ENCODE results near the gene PPP3CA.

The PPP3CA gene

GRCh38 chr4:101331017-101331416 lies 16.3 kb downstream of the PPP3CA start:
- no peak for DNase-seq (ENCODE audit: low read depth)

GRCh38 chr4:101329592-101329991 lies 17.7 kb downstream of the PPP3CA start:
- no peak for DNase-seq (ENCODE audit: low read depth)

DNA sequence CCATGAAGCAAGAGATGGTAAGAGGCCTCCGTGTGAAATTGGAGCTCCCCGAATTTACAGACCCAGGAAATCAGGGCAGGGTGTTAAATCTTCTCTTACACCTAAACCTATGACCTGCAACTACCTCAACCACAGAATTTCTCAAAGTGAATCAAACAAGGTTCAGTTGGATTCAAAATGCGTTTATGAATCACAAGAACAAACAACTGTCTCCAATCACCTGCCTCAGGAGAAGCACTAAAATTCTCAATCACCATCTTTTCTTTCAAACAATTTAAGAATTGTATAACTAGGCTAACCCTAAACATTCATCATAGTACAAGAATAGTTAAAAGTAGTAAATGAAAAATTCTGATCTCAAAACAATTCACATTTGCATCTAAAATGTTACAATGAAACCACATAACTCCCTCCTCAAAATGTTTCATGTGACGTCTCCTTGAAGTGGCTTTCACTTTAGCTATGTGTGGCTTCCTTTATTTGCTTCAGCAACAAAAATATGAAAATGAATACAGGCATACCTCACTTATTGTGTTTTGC lies 19.2 kb downstream of the PPP3CA start:
- DNase-seq (ENCODE audit: low read depth) = no peak

DNA sequence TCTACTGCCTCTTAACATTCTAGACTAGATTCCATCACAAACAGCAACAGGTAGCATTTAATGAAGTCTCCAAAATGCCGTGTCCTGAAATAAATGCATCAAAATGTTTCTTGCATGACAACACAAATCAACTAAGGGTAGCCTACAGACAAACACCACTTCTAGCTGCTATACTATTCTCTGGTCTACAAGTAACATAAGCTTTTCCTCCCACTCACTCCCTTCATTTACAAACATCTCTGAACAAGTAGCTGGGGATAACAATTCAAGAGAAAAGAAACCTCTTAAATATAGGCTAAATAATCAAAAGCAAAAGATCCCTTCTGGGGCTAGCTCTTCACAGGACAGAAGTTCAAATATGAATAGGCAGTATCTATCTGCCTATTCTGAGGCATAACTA lies 20.8 kb downstream of the PPP3CA start:
- DNase-seq (ENCODE audit: low read depth) = no peak

DNA sequence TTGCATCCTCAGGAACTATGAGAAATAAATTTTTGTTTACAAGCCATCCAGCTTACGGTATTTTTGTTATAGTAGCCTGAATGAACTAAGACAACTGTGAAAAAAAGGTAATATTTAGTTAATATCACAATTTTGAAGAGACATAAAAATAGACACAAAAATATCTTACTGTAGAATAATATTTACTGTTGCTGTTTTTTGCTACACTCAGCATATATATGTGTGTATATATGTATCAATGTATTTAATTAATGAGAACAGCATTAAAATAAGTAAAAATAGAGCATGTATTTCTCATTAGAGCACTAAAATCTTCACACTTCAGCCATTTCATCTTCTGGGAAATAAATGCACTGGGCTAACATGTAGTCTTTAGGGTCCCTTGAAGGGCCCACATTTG lies 24.6 kb downstream of the PPP3CA start:
- no peak for DNase-seq (ENCODE audit: low read depth)

- DNase-seq (ENCODE audit: low read depth) = no peak
These were observed 25.8 kb downstream of the PPP3CA start for GRCh38 chr4:101321481-101322042.

DNA sequence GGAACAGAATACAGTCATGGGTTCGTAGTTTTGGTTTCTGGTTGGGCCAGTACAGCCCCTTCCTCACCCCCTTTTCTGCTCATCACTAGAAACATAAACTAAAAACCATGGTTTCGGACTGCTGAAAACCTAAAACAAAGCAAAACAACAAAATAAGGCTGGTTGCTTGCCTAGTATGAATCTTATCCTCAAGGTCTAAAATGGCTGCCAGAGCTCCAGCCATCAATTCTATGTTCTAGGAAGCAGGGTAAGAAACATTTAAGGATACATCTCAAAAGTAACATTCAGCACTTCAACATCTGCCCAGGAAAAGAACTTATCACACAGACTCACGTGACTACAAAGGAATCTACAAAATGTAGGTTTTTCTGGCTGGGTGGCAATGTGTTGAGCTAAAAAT lies 31.5 kb downstream of the PPP3CA start:
- no peak for DNase-seq (ENCODE audit: low read depth)

- DNase-seq (ENCODE audit: low read depth) = no peak
These were observed 32.3 kb downstream of the PPP3CA start for GRCh38 chr4:101315041-101315440.

DNA sequence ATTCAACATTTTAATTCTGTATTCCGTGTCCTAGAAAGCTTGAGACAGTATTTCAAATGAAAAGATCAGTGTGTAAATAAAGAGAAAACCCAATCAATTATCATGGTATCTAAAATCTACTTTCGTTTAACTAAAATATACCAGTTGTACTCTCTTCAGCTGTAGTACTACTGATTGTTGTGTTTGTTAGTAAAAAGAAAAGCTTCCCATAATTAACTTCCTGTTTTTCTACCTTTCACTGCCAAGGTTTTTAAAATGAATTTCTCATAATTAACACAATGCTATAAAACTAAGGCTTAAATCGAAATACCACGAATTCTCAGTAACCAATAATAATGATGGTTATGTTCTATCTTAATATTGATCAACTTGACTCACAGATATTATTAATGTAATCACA lies 37.4 kb downstream of the PPP3CA start:
- no peak for DNase-seq (ENCODE audit: low read depth)

GRCh38 chr4:101307899-101308298 lies 39.4 kb downstream of the PPP3CA start:
- DNase-seq (ENCODE audit: low read depth) = no peak

DNA sequence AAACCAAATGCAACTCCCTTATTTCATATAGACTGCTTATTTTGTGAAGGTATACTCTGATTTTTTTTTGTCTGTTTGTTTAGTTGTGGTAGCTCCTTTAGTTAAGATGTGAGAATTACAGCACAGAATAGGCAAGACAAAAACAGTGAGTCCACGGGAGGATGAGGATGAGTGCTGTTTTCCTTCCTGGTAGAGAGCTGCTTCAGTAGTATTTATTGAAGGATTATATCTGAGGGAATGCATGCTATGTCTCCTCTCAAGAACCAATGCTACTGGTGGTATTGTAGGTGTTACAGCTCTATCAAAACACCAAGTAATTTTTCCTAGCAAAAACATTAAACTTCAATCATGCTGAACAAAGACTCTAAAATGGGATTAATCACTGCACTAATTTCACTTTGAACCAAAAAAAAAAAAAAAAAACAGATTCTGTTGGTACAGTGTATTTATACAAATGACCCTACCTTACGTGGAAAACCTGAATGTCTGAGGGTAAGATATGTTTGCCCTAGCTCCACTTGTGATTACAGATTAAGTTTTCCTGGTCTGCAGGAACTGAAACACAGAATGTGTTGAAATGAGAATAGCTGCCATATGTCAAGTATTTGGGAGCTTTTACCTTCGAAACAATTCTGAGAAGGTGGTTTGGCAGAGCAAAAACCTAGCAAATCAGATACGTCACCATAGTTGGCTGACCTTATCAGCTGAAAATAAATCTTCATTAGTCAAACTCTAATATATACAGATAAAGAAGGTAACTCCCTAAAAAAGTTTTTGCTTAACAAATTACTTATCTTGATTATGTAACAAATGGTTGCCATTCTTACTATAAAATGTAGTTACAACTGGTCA lies 40.3 kb downstream of the PPP3CA start:
- no peak for DNase-seq (ENCODE audit: low read depth)

DNA sequence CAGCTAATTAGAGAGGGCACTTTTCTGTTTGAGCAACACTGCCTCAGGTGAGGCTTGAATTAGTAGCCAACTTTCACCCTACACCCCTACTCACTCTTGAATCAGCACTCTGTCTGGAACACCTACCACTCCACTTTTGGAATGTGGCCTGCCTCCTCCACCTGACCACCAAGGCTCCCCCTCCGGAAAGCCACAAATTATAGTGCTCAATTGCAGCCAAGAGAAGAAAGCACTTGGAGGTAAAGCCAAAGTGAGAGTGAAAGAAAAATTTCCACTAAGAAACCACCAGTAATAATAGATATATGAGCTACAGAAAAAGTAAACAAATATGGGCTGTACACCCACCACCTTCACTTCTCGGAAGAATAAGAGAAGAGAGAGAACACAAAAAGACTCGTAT lies 41.1 kb downstream of the PPP3CA start:
- DNase-seq (ENCODE audit: low read depth) = no peak

DNA sequence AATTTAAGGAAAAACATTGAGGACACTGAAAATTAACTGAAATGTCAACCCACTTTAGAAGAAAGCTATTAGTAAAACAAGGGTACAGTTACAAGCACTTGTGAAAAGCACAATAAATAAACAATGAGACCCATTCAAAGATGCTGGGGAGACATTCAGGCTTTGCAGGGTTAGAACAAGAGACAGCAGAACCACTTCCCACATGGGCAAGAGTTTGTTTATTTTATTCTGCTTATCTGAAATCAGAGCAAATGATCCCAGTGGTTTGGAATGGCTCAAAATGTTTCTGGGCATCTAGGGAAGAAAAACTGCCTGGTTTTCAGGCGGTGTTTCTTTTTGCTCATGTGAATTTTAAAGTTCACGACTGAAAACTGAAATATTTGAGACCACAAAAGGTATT lies 42.4 kb downstream of the PPP3CA start:
- no peak for DNase-seq (ENCODE audit: low read depth)

- DNase-seq (ENCODE audit: low read depth) = no peak
These were observed 47.3 kb downstream of the PPP3CA start for GRCh38 chr4:101299899-101300540.

GRCh38 chr4:101299021-101299420 lies 48.3 kb downstream of the PPP3CA start:
- no peak for DNase-seq (ENCODE audit: low read depth)

GRCh38 chr4:101295691-101296090 lies 51.6 kb downstream of the PPP3CA start:
- no peak for DNase-seq (ENCODE audit: low read depth)

DNA sequence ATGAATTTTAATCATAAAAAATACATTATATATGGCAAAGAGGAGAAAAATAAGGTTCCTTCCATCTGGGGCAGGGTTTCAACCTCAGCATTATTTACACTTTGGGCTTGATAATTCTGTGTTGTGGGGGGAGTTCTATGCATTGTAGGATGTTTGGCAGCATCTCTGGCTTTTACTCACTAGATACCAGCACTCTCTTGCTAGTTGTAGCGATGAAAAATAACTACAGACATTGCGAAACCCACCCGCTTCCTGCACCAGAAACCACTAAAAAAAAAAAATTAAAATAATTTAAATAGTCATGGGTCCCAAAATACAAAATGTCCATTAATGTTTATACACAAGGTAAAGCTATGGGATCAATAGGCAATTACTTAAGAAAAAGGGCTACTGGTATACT lies 52.7 kb downstream of the PPP3CA start:
- no peak for DNase-seq (ENCODE audit: low read depth)

- DNase-seq (ENCODE audit: low read depth) = no peak
These were observed 54.4 kb downstream of the PPP3CA start for GRCh38 chr4:101292901-101293300.

- no peak for DNase-seq (ENCODE audit: low read depth)
These were observed 55.1 kb downstream of the PPP3CA start for GRCh38 chr4:101292214-101292613.

DNA sequence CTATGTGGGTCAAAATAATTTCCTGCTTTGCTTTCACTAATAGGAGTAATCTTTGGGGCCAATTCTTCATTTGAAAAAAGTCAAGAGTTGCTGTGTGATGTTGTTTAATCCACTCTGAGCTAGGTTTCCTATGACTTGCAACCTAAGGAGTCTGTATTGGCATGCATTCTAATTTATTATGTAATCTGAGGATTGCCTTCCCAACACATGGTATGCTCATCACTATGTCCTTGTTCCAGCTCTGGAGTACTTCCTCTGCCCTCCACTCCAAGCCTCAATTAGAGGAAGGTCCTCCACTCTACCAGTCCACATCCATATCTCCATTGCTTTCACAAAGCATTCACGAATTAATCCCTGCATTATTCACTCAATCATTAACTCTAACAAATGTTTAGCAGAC lies 56.1 kb downstream of the PPP3CA start:
- DNase-seq (ENCODE audit: low read depth) = no peak

DNA sequence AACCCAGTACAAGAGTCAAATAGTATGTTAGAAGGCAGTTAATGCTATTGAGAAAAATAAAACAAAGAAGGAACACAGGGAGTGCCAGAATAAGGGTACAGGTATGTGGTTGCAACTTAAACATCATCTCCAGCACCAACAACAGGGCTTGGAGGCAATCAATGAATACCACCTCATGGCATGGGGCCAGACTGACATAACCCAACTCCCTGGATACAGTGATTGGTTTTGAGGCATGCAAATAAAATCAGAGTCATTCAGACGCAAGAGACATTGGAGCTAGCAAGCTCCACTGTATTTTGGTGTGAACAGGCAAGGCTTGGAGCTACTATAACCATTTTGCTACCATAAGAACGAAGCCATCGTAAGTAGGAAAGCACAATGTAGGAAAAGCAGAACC lies 56.7 kb downstream of the PPP3CA start:
- no peak for DNase-seq (ENCODE audit: low read depth)

DNA sequence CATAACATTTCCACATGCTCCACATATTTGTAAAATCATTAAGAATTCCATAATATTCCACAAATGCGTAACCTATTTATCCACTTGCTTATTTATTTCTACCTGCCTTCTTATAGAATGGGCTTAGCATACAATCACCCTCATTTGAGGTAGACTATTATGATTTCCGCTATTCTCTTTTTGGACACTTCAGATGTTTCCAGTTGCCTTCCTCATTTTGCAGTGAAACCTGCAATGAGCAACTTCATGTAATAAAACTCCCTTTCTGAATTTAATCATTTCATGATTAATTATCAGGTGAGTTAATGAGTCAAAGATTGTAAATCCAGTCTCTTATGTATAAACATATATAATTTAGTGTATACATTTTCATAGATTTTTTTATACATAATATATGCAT lies 58.0 kb downstream of the PPP3CA start:
- DNase-seq (ENCODE audit: low read depth) = no peak

Data from fibroblast of the conjunctiva (primary cell).